CD4-positive, alpha-beta T cell treated with Interleukin-2 at 100 ng/mL for 4 hours (primary cell): ENCODE data around the gene HOXD11.
A peak's percentile ranks its signal among the peaks of the same experiment; 100 is the strongest.

Experiments
- DNase-seq: peaks from one replicate; pipeline ENCODE4 v3.0.0-alpha.2; 2020; ENCODE audit warnings: low spot score

HOXD11 gene

DNA sequence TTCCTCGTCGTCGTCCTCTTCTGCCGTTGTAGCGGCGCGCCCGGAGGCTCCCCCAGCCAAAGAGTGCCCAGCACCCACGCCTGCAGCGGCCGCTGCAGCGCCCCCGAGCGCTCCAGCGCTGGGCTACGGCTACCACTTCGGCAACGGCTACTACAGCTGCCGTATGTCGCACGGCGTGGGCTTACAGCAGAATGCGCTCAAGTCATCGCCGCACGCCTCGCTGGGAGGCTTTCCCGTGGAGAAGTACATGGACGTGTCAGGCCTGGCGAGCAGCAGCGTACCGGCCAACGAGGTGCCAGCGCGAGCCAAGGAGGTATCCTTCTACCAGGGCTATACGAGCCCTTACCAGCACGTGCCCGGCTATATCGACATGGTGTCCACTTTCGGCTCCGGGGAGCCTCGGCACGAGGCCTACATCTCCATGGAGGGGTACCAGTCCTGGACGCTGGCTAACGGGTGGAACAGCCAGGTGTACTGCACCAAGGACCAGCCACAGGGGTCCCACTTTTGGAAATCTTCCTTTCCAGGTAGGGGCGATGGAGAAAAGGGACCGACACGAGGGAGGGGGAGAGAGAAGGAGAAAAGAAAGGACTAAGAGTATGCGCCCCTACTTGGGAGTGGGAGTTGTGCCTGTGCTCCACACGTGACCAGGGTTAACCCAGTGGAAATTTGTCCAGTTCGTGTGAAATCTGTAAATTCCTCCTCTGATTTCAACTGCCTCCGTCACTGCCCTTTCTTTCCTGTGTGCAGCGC, 13.8 kb upstream of the HOXD11 start:
- no peak for DNase-seq

DNA sequence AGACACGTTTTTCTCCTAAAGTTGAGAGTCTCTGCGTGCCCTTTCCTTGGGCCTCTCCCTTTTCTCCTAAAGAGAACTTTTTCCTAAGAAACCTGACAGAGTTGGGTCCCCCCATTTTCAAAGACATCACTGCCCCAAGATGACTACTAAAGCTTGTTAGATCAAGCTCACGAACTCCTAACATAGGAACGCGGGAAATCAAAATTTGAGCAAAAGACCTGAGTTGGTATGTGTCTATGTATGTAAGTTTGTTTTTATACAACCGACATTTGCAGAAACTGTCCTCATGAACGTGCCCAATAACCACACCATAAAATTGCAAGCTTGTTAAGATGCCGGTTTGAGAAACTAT, 13.2 kb upstream of the HOXD11 start:
- no peak for DNase-seq

DNA sequence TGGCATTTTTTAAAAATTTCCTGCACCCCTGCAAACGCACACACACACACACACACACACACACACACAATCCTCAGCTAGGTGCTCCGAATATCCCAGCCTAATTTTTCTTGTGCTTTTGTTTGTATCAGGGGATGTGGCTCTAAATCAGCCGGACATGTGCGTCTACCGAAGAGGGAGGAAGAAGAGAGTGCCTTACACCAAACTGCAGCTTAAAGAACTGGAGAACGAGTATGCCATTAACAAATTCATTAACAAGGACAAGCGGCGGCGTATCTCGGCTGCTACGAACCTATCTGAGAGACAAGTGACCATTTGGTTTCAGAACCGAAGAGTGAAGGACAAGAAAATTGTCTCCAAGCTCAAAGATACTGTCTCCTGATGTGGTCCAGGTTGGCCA, 12.7 kb upstream of the HOXD11 start:
- DNase-seq: no peak

DNA sequence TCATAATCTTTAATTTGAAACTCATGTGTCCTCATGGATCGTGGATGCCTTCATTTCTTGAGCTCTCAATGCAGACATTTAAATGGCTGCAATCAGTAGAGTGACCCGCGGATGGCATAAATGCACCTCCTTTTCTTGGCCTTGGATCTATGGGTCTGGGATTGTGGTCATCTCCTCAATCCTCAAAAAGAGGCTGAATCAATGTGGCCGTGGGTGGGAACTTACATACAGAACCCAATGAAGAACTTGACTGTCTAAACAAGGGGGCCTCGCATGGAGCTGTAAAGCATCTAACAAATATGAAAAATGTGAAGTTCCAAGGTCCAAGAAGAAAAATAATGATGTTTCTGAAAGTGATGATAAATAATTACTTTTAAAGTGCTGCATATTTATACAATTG, 11.7 kb upstream of the HOXD11 start:
- no peak for DNase-seq

DNA sequence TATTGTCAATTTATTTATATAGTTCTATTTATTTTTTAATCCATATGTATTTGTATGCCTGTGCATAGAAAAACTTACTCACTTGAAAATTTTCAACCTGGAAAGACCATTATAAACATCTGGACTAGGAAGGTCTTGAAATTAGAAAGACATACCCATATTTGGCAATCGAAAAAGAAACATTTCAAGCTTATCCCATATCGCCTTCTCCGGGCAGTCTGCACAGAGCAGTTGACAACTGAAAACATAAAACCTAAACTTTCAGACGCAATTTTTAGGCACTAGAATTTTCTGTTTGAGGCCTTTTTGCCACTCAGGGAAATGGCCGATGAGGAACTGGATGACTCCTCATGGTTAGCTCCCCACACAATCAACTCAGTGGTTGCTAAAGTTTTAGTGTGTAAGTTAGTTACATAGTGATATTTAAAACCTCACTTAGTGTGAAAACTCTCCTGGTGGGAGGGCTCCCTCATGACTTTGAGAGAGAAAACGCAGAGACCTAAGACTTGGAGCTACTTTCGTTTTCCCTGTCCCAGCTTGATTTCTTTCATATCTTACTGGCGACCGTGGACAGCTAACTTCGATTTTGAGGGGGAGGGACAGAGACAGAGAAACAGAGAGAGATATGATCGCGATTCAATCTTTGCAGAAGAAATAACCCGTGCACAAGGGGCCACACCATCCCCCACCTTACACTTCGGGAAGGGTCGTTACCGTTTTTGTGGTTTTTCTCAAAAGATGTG, 10.7 kb upstream of the HOXD11 start:
- DNase-seq: no peak

DNA sequence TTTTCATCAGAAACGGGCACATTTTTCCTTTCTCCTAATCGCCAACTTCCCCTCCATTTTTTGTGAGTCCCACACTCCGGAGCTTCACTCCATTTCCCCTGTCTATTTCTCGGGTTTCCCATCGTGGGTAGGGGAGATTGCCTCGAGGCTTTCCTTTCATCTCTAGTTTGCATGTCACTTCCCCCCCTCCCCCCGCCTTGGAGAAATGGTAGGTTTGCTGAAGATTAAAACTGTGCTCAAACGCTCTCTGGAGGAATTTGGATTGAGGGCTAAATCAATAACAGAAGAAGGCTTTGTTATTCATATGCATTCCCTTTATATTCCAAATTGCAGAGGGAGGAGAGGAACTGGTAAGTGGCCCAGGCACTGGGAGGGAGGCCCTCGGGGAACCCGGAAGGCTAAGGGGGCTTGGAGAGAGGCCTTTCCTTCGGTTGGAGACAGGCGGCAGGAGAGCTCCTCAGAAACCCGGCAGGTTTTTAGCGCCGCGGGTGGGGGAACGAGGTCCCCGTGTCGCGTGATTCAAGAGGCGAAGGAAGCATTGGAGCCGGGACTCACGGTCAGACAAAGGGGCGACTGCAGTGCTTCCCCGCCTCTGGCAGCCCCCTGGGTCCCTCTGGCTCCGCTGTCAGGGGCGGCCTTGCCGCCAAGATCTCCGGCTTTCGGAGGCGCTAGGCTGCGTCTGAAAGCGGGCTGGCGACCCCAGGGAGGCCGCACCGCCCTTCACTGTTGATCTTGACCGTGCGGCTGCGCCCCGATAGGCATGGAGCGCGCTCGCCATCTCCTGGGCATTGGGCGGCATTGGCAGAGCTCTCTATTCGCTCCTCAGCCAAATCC, 9.9 kb upstream of the HOXD11 start:
- peak; percentile 56 for DNase-seq

DNA sequence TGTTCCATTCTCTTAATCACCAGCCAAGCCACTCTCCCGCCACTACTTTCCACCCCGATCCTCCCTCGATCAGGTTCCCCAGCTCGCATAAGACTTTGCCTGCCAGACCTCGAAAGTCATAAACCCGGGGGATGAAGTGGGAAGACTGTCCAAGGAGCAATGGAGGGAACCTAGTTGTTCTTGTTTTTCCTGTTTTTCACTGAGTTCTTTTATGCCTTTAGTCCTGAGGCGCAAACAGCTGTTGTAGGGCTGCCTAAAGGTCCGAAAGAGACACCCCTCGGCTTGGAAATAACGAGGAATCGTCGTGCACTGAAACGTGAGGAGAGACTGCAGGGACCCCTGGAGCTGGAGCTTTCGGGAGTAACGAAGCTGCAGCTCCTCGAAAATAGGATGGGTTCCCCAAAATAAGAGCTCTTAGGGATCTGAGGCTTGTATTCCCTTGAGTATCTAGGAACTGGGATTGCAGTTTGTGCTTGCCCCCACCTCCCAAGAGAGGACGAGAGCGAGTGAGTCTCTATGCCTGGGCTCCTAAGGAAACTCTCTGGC, 9.2 kb upstream of the HOXD11 start:
- no peak for DNase-seq

DNA sequence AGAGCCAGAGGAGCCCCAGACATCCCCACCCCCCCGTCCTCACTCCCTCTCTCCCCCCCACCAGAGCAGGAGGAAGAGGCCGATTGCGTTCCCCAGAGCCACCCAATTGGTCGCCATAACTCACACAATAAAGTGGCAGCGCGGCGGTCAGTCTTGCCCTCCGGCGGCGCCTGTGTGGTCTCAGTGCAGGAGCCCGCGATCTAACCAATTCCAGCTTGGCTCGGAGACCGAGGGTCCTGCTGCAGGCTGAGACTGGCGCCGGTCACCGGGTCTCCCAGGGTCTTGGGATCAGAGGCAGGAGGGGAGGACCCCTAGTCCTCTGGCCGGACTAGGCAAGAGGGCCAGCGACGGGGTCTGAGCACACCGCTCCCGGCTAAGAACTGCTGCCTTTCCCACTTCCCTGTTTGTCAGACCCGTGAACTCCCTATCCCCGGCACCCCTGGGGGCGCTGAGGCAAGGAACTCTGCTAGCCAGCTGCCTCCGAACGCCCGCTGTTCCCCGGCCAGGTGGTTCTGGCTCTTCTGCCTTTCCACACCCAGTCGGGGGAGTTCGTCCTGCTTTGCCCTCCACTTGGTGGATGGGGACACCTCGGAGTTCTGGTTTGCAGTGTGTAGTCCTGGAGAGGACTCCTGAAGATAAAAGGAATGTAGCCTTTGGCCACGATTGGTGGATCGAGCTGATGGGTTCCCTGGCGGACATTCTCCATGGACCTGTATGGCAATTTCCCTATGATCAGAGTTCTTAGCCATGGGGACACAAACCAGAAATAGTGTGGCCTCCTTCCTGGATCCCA, 8.5 kb upstream of the HOXD11 start:
- no peak for DNase-seq

DNA sequence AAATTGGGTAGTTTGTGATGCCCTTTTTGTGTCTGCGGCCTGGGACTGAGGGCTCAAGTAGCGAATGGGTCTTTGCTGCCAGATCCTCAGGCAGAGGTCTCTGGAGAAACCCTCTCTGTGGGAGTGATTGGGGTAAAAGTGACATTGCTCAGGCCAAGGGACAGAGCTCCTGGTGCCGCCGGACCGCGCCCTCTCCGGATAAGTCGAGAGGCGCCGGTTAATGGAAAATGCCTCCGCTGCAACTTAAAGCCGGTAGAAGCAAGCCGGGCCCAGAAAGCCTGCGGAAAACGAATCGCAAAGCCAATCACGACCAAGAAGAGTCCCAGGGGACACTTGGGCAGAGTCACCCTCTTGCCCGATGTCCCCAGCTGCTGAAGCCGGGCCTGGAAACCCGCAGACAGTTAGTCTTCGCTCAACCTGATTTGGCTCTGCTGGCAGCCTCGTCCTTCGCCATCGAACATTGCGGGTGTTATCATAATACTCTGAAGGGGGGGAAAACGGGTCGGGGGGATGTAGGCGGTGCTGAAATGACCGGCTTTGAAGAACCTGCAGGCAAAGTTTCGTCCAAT, 7.8 kb upstream of the HOXD11 start:
- no peak for DNase-seq

DNA sequence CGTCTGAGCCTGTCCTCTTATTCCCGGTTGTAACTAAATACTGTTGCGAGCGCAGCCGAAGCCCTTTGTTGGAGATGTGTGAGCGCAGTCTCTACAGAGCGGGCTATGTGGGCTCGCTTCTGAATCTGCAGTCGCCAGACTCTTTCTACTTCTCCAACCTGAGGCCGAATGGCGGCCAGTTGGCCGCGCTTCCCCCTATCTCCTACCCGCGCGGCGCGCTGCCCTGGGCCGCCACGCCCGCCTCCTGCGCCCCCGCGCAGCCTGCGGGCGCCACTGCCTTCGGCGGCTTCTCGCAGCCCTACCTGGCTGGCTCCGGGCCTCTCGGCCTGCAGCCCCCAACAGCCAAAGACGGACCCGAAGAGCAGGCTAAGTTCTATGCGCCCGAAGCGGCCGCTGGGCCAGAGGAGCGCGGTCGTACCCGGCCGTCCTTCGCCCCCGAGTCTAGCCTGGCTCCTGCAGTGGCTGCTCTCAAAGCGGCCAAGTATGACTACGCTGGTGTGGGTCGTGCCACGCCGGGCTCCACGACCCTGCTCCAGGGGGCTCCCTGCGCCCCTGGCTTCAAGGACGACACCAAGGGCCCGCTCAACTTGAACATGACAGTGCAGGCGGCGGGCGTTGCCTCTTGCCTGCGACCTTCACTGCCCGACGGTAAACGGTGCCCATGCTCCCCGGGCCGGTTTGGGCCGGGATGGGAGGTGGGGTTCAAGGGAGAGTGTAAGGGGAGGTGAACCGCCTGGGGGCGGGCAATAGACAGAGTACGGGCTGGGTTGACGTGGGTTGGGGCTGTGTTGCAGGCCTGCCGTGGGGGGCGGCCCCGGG, 7.1 kb upstream of the HOXD11 start, which contains the start of gene HOXD12:
TSS of gene HOXD12 (plus strand) at position 68 of the 819 bp plus-strand sequence. CDS start at position 75, 7 bp downstream.
- DNase-seq: no peak

DNA sequence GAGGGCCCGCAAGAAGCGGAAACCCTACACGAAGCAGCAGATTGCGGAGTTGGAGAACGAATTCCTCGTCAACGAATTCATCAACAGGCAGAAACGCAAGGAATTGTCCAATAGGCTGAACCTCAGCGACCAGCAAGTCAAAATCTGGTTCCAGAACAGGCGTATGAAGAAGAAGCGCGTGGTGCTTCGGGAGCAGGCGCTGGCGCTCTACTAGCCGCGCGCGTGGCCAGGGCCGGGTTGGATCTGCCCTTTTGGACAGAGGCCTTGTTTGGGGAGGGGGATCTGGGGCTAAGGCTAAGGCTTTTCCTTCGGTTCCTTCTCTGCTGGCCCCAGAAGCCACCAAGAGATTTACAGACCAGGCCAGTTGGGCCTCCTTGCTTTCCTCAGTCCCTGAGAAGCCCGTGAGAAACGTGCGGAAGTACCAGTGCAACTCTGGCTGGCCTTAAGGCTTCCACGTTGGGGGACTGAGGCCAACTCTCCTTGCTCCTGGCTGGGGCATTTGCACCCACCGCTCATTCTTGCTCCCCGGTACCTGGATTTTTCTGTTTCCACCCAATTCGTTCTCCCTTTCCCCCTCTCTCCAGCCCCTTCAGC, 6.4 kb upstream of the HOXD11 start:
- no peak for DNase-seq

DNA sequence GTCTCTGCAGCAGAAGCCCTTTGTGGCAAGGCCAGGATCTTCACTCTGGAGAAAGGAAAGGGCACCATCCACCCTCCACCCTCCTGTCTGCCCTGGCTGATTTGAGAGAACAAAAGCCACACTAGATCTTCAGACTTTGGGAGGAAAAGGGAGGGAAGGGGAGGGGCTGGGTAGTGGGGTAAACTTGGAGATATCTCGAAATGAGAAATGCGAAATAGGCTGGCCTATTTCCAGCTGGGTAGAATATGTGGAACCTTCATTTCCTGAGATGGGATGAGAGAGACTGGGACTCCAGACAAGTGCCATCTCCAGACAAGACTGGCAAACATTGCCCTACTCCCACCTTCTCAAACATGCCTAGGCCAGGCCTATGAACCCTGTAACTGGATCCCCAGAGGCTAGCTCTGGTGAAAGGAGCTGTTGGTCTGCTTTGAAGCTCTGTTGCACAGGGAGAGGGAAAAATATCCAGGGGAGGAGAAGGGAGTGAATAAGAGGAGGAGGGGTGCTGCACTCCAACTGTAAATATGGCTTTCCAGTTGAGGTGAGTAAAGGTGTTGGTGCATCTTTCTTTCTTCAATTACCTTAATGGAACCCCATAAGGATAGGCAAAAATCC, 5.8 kb upstream of the HOXD11 start:
- DNase-seq: no peak

DNA sequence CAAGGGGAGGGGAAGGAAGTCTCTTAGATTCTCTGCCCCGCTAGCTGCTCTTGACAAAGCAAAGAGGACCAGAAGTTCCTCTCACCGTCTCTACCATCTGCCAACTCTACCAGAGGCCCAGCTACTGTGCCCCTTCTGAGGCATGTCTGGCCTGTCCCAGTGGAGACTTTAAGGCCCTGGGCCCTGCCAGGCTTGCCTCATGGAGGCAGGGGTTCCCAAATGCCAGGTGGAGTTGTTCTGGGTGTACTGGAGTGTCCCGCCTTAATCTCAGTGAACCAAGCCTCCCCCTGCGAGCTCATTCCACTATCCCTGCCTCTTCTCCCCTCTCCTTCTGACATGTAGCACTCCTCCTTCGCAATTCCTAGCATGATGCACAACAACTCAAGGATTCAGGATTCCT, 5.2 kb upstream of the HOXD11 start:
- no peak for DNase-seq

DNA sequence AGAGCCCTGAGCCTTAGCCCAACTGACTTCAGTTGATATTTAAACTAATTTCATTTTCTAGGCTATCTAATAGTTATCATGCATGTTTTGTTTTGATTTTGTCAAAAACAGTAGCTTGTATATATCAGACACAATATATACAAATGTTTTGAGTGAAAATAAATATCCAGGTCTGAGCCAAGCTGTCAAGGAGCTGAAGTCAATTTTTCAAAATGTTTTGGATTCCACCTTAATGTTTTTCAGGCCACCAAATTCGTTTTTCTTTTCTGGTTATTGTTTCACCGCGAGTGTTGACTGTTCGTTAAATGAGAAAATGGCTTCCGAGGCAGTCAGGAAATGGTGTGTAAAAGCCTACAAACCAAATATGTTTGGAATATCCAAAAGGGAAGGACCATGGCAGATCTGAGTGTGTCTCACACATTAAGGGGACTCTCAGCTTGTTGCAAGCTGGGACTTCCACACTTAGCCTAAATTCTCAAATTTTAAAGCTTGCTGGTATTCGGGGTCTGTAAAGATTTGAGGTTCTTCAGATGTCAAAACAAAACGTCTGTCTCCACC, 4.7 kb upstream of the HOXD11 start:
- no peak for DNase-seq

DNA sequence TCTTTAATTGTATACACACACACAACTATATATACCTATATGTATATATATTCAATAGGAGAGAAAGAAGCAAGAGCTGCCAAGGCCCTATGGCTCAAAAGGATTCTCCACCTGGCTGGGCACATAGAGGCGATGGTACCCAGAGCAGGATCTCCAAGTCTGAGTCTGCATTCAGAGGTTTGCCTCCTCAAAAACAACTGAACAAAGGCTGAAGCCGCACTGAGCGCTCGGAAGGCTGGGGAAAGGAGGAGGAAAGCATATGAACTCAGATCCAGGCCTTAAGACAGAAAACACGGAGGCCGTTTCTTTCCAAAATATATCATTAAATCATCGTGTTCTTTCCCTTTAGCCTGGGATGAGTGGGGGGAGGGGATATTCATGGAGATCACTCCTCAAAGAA, 3.9 kb upstream of the HOXD11 start:
- DNase-seq: no peak

DNA sequence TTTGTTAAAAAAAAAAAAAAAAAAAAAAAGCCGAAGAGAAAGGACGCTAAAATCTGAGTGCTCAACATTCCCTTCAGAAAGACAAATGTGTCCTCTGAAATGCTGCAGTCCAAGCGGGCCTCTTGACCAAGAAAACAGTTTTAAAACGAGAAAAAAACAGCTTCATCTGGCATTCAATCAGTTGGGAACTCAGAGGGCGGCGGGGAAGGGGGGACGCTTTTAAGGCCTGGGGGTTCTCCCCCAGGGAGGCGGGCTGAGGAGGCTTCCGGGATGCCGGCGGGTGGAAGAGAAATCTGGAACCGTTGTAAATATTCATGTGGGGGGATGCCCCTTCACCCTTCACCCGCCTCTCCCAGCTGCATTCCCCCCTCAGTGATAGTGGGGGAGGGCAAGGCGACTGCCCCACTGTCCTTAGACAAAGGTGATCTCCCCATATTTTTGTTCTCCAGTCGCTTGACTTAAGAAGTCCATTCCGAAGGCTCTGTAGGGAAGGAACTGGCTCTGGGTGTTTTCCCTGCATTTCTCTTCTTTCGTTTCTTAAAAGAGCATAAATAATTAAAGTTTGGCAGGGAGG, 3.3 kb upstream of the HOXD11 start:
- no peak for DNase-seq

DNA sequence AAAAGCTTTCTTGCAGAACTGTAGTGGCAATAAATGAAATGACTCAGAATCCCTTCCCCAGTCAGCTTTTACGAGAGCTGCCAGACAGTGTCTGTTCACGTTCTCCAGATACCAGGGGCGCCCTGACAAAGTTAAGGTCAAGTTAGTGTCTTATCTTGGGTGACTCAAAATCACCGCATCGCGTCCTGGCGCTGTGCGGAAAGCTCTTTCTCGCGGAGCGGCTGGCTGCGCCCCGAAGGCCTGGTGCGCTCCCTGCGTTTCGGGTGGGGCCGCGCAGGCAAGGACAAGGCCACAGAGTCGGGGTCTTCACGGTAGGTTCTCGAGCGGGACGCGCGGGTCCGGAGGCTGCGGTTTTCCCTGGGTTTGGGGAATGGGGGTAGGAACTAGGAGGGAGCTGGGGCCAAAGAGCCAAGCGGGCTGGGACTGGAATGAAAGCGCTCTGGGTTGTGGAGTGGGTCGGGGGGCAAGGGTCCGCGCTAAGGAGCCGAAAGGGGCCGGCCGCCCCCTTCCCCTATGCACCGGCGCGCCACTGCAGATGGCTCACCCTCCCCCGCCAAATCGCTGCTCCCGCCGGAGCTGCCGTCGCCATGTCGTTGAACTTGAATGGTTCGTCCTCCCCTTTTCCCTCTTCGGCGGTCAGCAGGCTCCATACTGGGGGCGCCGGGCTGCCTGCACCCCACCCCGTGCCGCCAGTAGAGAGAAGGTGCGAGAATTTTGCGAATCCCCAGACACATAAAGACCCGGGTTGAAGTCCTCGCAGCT, 2.6 kb upstream of the HOXD11 start:
- DNase-seq: no peak

DNA sequence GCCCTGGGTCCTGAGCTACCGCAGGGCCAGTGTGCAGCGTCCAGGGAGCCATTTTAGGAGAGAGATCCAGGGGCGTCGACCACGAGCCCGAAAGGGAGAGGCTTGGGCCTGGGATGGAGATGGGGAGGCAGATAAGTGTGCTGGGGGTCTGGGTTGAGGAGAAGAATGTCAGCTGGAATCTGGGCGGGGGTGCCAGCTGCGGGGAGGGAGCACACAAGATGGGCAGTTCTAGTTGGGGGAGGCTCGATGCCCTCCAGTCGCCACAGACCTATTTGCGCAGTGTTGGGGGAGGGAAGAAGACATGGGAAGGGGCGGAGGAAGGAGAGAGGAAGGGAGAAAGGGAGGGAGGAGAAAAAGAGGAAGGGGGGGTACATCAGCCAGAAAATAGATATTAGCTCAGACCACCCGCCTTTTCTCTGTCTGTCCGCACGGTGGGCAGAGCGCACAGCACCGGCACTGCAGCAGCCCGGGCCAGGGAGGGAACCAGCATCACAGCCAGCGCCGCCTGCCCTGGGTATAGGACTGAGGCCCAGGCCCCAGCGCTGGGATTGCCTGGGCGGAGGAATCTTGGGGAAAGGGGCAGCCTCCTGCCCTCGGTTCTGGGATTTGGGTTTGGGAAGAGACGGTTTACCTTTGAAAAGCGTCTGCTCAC, 1.9 kb upstream of the HOXD11 start:
- DNase-seq: no peak
